Frontal cortex (tissue), 4 donors: ENCODE data around the gene ACTR2. TPM values are rescaled to one million over a fixed set of nuclear protein-coding genes. Genes with fewer than 3 reads are reported as not detected.
"Not testable (repeated sequence)": the region's sequence is repeated elsewhere in the genome, so short reads cannot be mapped to it uniquely, and the experiment has no call there.

Experiments used
- DNase-seq, 2 donors: peaks; one replicate each; pipeline ENCODE4 v3.0.0; 2012; ENCODE audit warnings: low spot score in 2 of 2
- FAIRE-seq: peaks from 2 replicates; lab custom pipeline; 2012; peaks lifted over from hg19 to GRCh38; lab: Jason Lieb, UNC
- total RNA-seq: library from RNA; depleted of rRNA; stranded (reverse); fragments of >200 nt; gene quantifications from one replicate; pipeline ENCODE4 v1.2.3, GENCODE V29; 2014
- donor health status: control.
- donor health status: control.
- donor health status: control.

ACTR2 gene
- total RNA-seq, 1 donor from 2014 or later: 112 TPM

- peak; percentile 31 to 60 for DNase-seq
- FAIRE-seq: no peak
These were observed 73.4 kb downstream of the ACTR2 start for GRCh38 chr2:65300761-65301711.

DNA sequence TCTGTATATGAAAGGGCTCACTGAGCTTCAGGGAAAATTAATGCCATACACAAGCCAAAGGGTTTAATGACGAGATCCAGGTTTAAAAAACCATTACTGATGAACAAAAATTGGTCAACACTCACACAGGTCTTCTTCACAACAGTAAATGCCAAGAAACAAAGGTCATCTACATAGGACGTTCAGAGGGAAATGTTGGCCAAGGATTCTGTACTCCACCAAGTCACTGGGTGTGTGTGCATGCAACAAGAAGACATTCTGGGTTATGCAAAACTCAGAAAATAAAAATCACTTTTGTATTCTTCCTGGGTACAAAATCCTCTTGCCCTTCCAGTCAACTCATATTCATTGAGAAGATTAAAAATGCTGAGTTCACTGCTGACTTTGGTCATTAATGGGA lies 78.3 kb downstream of the ACTR2 start:
- DNase-seq (no peak), FAIRE-seq (no peak)

- no peak for FAIRE-seq
- no peak for DNase-seq
These were observed 82.1 kb downstream of the ACTR2 start for GRCh38 chr2:65309699-65310098.

GRCh38 chr2:65311049-65311448 lies 83.4 kb downstream of the ACTR2 start:
- DNase-seq: no peak
- no peak for FAIRE-seq

- no peak for FAIRE-seq
These were observed 84.0 kb downstream of the ACTR2 start for GRCh38 chr2:65311596-65311995.

DNA sequence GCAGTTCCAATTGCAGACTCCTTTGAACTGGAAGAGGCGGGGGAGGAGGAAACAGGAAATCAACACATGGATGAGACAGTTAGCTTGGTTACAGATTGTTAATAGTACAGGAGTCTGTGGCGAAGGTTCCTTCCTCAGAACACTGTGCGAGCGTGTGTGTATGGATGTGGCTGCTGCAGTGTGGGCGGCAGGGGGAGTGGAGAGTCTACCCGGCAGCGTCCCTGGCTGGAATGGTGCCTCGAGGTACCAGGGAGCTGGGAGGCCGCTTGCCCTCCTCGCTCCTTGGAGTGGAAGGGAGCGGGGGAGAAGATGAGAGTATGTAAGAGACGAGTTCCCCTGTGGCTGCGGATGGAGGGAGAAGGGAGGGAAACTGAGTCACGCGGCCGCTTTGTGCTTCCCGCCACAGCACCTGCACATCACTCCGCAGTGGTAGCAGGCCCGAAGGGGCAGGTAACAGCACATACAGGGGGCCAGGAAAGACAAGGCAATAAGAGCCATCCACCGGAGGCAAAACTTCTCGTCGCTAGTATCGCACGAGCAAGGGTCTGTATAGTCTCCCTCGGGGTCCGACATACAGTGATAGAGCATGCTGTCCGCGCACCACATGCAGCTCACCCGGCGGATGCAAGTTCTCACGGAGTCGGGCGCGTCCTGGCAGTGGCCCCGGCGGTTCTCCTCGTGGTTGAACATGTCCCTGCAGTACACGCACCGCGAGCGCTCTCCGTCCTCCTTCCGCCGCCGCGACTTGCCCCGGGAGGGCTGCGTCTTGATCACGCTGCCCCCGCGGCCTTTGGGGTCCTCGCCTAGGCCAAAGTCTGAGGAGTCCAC lies 85.7 kb downstream of the ACTR2 start:
- DNase-seq (no peak), FAIRE-seq (no peak)

More at GRCh38 chr2:65311596-65311995, 84.0 kb downstream of the ACTR2 start:
- no peak for DNase-seq

DNA sequence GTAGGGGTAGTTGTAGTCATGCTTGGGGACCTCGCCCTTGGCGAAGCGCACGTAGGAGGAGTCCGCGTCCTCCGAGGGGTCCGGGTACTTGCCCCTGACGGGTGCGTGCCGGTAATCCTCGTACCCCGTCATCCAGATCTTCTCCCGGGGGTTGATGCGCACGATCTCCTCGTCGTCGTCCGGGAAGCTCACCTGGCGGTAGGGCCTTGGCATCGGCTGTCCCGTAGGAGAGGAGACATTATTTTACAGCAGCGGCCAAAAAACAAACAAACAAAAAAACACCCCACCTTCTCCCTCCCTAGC lies 86.3 kb downstream of the ACTR2 start:
- FAIRE-seq (no peak), DNase-seq (no peak)

GRCh38 chr2:65314801-65315441 lies 87.3 kb downstream of the ACTR2 start:
- DNase-seq (no peak), FAIRE-seq (no peak)

DNA sequence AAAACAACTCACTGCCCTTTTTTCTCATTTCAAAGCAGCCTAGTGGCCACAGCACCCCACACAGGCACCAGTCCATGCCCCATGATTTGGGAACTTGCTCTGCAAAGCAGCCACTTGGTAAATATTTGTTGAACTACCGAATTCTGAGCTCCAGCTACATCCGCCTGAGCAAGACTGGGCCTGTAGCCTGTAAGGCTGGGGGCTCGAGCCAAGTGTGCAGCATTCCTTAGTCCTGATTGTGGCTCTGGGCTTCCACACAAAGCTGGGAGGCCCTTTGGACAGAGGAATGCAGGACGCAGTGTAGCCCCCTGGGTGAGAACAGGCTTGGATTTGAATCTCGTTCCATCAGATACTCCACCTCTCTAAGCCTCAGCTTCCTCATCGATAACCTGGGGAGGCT lies 88.4 kb downstream of the ACTR2 start:
- FAIRE-seq (no peak), DNase-seq (no peak)

DNA sequence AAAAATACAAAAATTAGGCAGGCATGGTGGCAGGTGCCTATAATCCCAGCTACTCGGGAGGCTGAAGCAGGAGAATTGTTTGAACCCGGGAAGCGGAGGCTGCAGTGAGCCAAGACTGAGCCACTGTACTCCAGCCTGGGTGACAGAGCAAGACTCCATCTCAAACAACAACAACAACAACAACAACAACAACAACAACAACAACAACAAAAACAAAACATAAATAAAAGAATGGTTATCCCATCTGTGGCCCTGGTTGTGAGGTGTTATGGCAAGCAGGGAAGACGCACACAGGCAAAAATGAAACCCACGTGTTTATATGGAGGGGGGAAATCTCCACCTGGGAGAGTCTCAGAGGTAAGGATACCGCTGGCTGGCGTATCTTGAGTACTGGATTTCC lies 89.7 kb downstream of the ACTR2 start:
- not testable (repeated sequence) for FAIRE-seq, DNase-seq

- FAIRE-seq (no peak), DNase-seq (no peak)
These were observed 90.2 kb downstream of the ACTR2 start for GRCh38 chr2:65317841-65318240.

GRCh38 chr2:65319072-65319673 lies 91.5 kb downstream of the ACTR2 start:
- DNase-seq: no peak
- no peak for FAIRE-seq

GRCh38 chr2:65319674-65320041 lies 92.0 kb downstream of the ACTR2 start:
- DNase-seq (no peak), FAIRE-seq (no peak)

DNA sequence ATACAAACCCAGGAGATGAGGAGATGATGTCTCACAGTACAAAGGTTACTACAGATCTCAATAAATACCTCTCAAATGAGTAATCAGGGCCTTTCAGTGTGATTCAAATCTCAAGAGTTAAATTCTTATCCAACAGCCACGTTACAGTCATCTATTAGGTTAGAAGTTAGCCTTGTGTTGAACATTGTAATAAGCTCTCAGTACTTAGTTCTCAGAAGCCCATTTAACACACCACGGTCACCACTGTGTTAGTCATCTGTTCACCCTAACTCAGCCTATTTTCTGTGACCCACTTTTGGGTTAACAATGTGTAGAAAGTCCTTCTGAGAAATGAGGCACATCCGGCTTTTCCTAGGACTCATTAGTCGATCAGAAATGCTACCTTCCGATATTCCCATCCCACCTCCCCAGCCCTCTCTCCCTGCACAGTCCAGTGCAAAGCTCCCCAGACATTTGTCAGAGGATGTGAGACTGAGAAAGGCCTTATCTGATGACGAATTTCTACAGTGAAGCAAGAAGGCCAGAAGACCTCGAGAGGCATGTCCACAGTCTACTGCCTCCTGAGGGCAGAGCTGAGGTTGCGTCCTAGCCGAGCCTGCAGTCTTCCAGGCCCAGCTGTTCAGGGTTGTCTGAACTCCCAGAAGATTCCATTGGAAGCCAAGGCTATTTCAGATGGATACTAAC lies 92.6 kb downstream of the ACTR2 start:
- DNase-seq (no peak), FAIRE-seq (no peak)

Other genes starting within 250 kb of the ACTR2 start
- 55.0 TPM for gene SLC1A4, start 238.4 kb upstream of the ACTR2 start, total RNA-seq
- gene CEP68, start 171.4 kb upstream of the ACTR2 start, total RNA-seq: 46.5 TPM
- gene RAB1A, start 97.7 kb upstream of the ACTR2 start, total RNA-seq: 101 TPM
- gene SPRED2, start 204.8 kb downstream of the ACTR2 start, total RNA-seq: 8.2 TPM